HG02981 (cell line): ENCODE data around the gene GGCX.
"Not testable (repeated sequence)": the region's sequence is repeated elsewhere in the genome, so short reads cannot be mapped to it uniquely, and the experiment has no call there.

Experiments used
- ATAC-seq: cut with Tn5 transposase; IDR thresholded peaks from one replicate; pipeline ENCODE4 v1.9.1; 2021; ENCODE audit warnings: mild to moderate bottlenecking, moderate library complexity; ENCODE audit not compliant: unreplicated experiment

GGCX gene

GRCh38 chr2:85594715-85595300 is 33.5 kb upstream of the GGCX start:
- ATAC-seq: no peak

- ATAC-seq: no peak
These were observed 31.7 kb upstream of the GGCX start for GRCh38 chr2:85593023-85593422.

DNA sequence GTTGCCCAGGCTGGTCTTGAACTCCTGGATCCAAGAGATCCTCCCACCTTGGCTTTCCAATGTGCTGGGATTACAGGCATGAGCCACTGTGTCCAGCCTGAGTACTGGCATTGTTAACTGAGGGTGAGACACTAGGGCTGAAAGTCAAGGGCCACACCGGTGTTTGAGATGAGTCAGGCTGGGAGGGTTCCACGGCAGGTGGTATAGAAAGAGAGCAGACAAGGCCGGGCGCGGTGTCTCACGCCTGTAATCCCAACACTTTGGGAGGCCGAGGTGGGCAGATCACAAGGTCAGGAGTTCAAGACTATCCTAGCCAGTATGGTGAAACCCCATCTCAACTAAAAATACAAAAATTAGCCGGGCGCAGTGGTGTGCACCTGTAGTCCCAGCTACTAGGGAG is 31.0 kb upstream of the GGCX start:
- not testable (repeated sequence) for ATAC-seq

DNA sequence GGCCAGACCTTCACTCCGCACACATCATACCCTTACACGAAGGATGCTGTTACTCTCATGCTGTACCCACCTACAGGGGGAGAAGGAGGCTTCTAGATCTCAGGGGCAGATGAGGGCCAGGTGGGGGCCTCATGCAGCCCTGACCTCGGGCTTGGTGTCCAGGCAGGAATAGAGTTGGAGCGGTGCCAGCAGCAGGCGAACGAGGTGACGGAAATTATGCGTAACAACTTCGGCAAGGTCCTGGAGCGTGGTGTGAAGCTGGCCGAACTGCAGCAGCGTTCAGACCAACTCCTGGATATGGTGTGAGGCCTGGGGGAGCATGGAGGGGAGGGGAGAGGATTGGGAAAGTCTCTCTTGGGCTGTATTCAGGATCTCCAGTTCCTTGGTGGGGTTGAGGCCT is 30.3 kb upstream of the GGCX start:
- no peak for ATAC-seq

GRCh38 chr2:85590950-85591349 is 29.7 kb upstream of the GGCX start:
- no peak for ATAC-seq

DNA sequence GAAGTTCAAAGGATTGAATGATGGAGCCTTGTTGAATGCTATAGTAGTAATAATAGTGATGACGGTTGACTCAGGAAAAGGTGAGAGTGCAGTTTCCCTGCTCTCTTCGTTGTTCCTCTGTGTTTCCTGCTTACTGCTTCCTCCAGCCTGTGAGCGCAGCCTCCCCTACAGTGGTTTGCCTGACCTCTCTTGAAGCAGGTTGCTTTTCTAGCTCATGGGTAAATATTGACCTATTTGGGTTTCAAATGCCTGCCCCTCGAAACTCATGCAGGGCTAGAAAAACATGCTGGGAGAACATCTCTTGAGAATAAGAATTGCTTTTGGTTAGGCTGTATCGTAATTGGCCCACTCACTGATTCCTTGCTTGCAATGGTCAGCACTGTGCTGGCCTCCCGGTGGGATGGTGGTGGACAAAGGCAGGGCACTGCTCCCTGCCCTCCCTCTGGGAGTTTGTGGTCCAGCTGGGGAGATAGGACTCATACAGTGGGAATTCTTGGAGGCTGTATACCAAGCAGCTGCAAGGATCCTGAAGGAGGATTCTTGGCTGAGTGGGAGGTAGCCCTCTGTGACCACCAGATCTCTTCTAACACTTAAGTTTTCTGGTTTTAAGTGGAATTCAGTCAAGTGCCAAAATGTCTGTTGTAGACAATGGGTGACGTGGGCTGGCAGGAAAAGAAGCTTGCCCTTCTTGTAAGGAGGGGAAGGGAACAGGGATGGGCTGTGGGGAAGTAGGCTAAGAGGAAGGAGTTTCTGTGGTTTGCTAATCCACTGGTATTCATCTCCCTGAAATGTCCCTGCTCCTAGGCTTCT is 28.9 kb upstream of the GGCX start:
- no peak for ATAC-seq

- ATAC-seq: no peak
These were observed 27.9 kb upstream of the GGCX start for GRCh38 chr2:85589181-85589580.

GRCh38 chr2:85588645-85589044 is 27.4 kb upstream of the GGCX start:
- no peak for ATAC-seq

DNA sequence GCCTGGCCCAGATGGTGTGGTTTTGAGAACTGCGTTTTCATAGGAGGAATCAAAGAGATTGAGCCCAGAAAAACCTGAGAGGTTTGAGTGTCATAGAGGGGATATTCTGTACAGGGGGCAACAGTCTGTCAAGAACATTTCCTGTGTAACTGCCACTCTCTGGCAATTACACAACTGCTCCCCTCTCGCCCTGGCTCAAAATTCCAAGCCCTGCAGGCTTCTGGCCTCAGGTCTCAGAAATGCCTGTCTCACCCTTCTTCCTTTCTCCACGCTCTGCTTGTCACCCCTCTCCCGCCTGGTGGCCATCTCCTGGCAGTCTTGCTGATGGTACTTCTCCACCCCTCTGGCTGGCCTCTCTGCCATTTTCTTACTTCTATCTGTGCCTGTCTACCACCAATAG is 26.9 kb upstream of the GGCX start:
- no peak for ATAC-seq

GRCh38 chr2:85585781-85586105 is 24.4 kb upstream of the GGCX start:
- no peak for ATAC-seq

DNA sequence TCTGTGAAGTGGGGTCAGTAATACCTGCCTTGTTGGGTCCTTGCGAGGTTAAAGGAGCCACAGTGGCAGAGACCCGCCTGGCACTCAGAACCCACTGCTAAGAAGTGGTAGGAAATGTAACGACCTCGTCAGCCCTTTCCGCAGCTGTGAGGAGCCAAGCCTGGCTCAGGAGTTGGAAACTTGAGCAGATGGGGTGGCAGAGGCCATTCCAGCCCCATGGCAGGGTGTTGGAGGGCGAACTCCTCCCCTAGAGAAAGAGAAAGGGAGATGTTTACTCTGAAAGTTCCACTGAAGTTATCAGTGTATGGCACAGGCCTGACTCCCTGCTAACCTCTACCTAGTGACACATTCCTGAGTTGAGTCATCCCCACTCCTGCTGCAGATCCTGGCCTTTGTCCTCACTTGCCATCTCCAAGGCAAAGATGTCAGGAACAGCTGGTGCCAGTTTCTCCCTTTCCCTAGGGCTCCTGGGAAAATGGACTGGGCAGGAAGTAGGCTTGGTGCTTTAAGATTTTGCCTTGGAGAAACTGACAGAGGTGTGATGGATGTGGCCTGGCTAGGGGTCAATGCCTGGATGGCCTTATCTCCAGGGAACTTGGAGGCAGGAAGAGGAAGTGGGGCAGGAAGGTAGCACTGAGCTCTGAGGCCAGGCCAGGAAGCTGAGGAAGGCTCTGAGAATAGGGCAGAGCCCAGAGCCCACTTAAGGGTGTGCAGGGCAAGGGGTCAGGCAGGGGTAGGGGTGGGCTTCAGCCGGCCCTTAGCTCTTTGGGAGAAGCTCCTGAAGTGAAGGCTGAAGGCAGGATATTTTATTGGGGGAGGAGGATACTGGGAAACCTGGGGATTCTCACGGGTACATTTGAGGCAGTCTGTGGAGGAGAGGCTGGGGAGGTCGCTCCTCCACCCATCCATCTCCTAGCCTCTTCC is 23.8 kb upstream of the GGCX start:
- peak; percentile 46 for ATAC-seq

GRCh38 chr2:85584354-85584856 is 23.1 kb upstream of the GGCX start, which contains the start of gene VAMP5:
Gene VAMP5 (plus strand): TSS chr2:85584431. CDS start chr2:85584491, 60 bp downstream.
- ATAC-seq: peak; percentile 29

GRCh38 chr2:85583667-85584353 is 22.5 kb upstream of the GGCX start:
- ATAC-seq: peak; percentile 40

DNA sequence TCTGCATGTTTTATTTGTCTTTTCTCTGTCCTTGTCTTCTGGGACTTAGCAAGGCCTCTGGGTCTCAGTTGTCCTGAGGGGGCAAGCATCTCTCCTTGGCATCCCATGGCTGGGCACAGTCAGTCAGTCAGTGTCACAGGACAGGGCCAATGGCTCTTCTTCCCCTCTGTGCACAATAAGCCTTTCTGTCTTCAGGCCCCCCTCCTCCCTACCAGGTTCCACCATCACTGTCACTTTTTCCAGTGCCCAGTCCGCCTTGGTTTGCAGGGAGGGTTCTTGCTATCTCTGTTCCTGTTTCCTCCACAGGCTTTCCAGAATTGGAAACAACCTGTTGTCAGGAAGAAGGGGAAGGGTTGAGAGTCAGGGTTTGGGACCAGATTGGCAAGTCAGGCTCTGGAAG is 21.2 kb upstream of the GGCX start:
- ATAC-seq: no peak

GRCh38 chr2:85580206-85580605 is 18.9 kb upstream of the GGCX start:
- no peak for ATAC-seq

GRCh38 chr2:85579266-85579935 is 18.1 kb upstream of the GGCX start:
- no peak for ATAC-seq

DNA sequence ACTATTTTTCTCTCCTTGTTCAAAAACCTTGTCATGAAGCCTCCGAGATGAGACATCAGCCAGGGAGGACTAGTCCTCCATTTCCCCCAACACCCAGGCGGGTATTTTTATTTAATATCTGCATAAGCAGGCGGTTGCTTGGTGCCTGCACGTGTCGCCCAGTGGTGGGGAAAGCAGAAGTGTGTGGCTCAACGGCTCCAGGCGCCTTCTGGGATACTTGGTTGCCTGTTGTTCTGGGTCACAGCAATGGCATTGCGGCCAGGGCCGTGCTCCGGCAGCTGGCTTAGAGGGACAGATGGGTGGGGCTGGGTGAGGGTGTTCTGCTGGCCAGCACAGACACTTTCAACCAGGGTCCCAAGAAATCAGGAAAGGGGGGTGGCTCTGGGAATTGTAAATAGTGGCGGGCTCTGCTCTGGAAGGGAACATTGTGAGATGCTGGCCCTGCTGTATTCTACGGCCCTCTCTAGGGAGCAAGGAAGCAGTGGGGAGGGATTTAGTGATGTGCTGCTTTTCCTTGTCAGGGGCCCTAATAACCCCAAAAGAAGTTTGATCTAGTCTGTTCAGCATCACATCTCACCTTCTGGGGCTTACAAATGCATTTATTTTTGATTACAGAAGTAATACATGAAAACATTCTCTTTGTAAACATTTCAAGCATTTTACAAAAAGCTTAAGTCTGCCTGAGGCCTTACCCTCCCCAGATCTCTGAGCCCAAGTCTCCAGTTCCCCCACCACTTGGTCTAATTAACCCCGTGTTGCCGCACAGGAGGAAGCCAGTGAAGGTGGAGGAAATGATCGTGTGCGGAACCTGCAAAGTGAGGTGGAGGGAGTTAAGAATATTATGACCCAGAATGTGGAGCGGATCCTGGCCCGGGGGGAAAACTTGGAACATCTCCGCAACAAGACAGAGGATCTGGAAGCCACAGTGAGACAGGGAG is 17.2 kb upstream of the GGCX start:
- ATAC-seq: peak; percentile 55

DNA sequence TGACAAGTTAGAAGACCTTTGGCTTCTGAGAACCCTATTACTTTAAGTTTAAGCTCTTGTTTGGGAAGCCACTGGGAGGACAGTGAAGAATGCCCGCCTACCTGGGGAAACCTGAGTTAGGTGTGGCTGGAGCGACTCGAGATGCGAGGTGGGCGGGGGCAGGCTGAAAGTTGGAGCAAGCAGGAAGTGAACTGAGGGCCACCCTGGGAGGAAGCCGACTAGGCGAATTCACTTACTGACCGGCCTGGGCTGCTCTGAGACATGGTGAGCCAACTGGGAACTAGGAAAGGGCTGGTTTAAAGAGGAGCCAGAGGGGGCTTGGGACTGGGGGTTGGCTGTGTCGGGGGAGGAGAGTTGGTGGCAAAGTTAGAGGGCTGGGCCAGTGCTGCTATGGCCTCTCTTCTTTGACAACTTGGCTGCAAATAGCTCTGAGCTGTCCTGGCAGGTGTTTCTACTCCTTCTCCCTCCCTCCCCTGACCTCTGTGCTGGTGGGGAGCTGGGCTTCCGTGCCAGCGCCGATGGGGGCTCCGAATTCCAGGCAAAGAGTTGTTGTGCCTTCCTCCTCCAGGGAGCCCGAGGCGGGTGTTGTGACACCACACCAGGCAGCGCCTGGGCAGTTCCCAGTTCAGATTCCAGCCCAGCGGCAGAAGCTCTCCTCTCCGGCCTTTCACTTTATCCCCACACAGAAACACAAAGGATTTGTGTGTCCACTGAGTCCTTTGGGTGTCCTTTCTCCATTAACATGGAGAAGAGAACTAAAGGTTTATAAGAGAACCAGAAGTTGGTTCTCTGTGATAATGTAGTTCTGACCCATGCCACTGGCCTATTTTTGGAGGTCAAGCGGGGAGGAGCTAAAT is 16.3 kb upstream of the GGCX start, which contains the start of gene VAMP8:
Gene VAMP8, plus strand, starts transcription at position 201 of the 857 bp plus-strand sequence. Its CDS starts 61 bp downstream, at position 262.
- ATAC-seq: peak; percentile 54
